PC-9 (cell line): Measurements from ENCODE around the gene ADAMTSL2.

ENCODE experiments used
- EZH2 ChIP-seq: fragments of 200-600 bp; sonication (generic); IDR thresholded peaks from 2 replicates; pipeline ENCODE4 v1.8.0; 2017; ENCODE audit warnings: antibody characterized with exemption, low read depth
- TF ChIP-seq, protein P1 (sequence below): fragments of 200-600 bp; sonication (generic); conservative IDR thresholded peaks from 2 replicates; pipeline ENCODE4 v1.6.1; 2017; ENCODE audit warnings: mixed run types, antibody characterized with exemption, mild to moderate bottlenecking, moderate library complexity

DNA sequence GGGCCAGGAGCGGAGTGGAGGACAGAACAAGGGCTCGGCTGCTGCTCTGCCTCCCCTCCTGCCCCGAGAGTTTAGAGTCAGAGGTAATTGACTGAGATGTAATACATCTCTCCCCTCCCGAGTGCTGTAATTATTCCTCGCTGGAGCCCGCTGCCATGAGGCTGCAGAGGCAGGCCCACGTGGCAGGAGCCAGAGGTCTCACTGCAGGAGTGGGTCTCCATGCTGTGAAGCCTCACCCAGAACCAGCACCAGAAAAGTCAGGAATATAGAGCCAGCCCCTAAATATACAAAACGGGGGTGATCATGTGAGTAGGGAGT is 72.2 kb downstream of the ADAMTSL2 start:
- TF ChIP-seq, protein P1, sequence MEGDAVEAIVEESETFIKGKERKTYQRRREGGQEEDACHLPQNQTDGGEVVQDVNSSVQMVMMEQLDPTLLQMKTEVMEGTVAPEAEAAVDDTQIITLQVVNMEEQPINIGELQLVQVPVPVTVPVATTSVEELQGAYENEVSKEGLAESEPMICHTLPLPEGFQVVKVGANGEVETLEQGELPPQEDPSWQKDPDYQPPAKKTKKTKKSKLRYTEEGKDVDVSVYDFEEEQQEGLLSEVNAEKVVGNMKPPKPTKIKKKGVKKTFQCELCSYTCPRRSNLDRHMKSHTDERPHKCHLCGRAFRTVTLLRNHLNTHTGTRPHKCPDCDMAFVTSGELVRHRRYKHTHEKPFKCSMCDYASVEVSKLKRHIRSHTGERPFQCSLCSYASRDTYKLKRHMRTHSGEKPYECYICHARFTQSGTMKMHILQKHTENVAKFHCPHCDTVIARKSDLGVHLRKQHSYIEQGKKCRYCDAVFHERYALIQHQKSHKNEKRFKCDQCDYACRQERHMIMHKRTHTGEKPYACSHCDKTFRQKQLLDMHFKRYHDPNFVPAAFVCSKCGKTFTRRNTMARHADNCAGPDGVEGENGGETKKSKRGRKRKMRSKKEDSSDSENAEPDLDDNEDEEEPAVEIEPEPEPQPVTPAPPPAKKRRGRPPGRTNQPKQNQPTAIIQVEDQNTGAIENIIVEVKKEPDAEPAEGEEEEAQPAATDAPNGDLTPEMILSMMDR: no peak
- TF ChIP-seq EZH2: 0 out of 2 replicates have a peak, but pooled peaks have one; percentile 20
